Lung (tissue), 12 donors: ENCODE results near the gene GRAP. TPM values are rescaled to one million over a fixed set of nuclear protein-coding genes. Genes with fewer than 3 reads are reported as not detected.

Experiments
- ATAC-seq: fragments of 200-7000 bp; cut with Tn5 transposase; one replicate; pipeline ENCODE4 v1.9.1; 2020; ENCODE audit warnings: moderate number of reproducible peaks; ENCODE audit not compliant: insufficient read depth, low FRiP score
- DNase-seq, 3 donors: peaks; one replicate each; pipeline ENCODE4 v3.0.0-alpha.2; 2013 to 2017
- H3K27ac ChIP-seq, 2 donors: one replicate each; pipeline ENCODE4 v1.5.1; 2013; ENCODE audit warnings: mild to moderate bottlenecking in 2 of 2, moderate library complexity in 2 of 2, control low read depth in 1 of 2, inconsistent platforms in 1 of 2, low read depth in 1 of 2, low read length in 1 of 2
- H3K27me3 ChIP-seq, 3 donors: one replicate each; pipeline ENCODE4 v1.5.1; 2013; ENCODE audit warnings: low read length in 2 of 3; ENCODE audit not compliant: control insufficient read depth in 3 of 3, insufficient read depth in 3 of 3
- H3K36me3 ChIP-seq, 4 donors: one replicate each; pipeline ENCODE4 v1.5.1; 2013; ENCODE audit warnings: low read length in 4 of 4, mild to moderate bottlenecking in 1 of 4, moderate library complexity in 1 of 4; ENCODE audit not compliant: control insufficient read depth in 4 of 4, insufficient read depth in 4 of 4
- H3K4me1 ChIP-seq, 5 donors: one replicate each; pipeline ENCODE4 v1.5.1; 2013; ENCODE audit warnings: low read length in 5 of 5, mild to moderate bottlenecking in 2 of 5, moderate library complexity in 1 of 5; ENCODE audit not compliant: control insufficient read depth in 5 of 5, insufficient read depth in 5 of 5
- H3K4me3 ChIP-seq: one replicate; pipeline ENCODE4 v1.5.1; 2013; ENCODE audit warnings: mild to moderate bottlenecking, control low read depth, moderate library complexity
- H3K9ac ChIP-seq, 2 donors: one replicate each; pipeline ENCODE4 v1.5.1; 2013; ENCODE audit warnings: low read length in 2 of 2, control low read depth in 1 of 2; ENCODE audit not compliant: insufficient read depth in 1 of 2
- H3K9me3 ChIP-seq, 4 donors: one replicate each; pipeline ENCODE4 v1.5.1; 2013; ENCODE audit warnings: low read length in 3 of 4, mild to moderate bottlenecking in 1 of 4, moderate library complexity in 1 of 4; ENCODE audit not compliant: control insufficient read depth in 4 of 4, insufficient read depth in 3 of 4
- WGBS, 2 donors: extraction: QIAGEN DNeasy Blood & Tissue Kit; methylation state at CpG; one replicate each; pipeline ENCODE4 v1.1.7; 2013; 5-methylcytosine and 5-hydroxymethylcytosine counted together
- polyA plus RNA-seq, 2 donors: library from polyadenylated mRNA; stranded (reverse); fragments of 200-250 nt; gene quantifications; one replicate each; pipeline ENCODE4 v1.2.1, GENCODE V29; 2013
- total RNA-seq, 2 donors: library from RNA; depleted of rRNA in 1 of 2; stranded (reverse); fragments of >200 nt in 1 of 2; gene quantifications; one replicate each; pipeline ENCODE4 v1.2.1, GENCODE V29; 2014 to 2021
- TF ChIP-seq, protein P1 (sequence below): IDR thresholded peaks from 2 replicates; pipeline ENCODE4 v1.5.1; 2012; ENCODE audit warnings: mild to moderate bottlenecking; ENCODE audit errors: control extremely low read depth, extremely low read depth
- donor health status: control.
- donor health status: control.
- donor health status: Bipolar disorder and iron deficiency.
- donor health status: healthy.
- donor health status: DM: yes; HTN: yes; CAD: no.

The GRAP gene
- total and polyA plus RNA-seq, 4 donors = 6.7 to 14.3 (median 9.8) TPM

- Histone ChIP-seq H3K9me3 (peaks cover 0 to 4% (median 0%) of the 10 kb centered on the region in 4 donors), H3K27ac (no peak overlapping the region), H3K36me3 (peaks cover 0 to 3% (median 0%) of the 10 kb centered on the region in 4 donors), H3K27me3 (no peaks in the 10 kb centered on the region), H3K9ac (no peak overlapping the region), H3K4me3 (no peak overlapping the region), H3K4me1 (peaks cover 0 to 20% (median 4%) of the 10 kb centered on the region in 5 donors)
- TF ChIP-seq, protein P1, sequence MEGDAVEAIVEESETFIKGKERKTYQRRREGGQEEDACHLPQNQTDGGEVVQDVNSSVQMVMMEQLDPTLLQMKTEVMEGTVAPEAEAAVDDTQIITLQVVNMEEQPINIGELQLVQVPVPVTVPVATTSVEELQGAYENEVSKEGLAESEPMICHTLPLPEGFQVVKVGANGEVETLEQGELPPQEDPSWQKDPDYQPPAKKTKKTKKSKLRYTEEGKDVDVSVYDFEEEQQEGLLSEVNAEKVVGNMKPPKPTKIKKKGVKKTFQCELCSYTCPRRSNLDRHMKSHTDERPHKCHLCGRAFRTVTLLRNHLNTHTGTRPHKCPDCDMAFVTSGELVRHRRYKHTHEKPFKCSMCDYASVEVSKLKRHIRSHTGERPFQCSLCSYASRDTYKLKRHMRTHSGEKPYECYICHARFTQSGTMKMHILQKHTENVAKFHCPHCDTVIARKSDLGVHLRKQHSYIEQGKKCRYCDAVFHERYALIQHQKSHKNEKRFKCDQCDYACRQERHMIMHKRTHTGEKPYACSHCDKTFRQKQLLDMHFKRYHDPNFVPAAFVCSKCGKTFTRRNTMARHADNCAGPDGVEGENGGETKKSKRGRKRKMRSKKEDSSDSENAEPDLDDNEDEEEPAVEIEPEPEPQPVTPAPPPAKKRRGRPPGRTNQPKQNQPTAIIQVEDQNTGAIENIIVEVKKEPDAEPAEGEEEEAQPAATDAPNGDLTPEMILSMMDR = no peak
- ATAC-seq (no peak), DNase-seq (no peak)
- WGBS, 2 donors = 91 to 92% methylated on average over 6 of the region's 6 CpGs
Measured at GRCh38 chr17:18990331-18990730, 56.4 kb downstream of the GRAP start.

DNA sequence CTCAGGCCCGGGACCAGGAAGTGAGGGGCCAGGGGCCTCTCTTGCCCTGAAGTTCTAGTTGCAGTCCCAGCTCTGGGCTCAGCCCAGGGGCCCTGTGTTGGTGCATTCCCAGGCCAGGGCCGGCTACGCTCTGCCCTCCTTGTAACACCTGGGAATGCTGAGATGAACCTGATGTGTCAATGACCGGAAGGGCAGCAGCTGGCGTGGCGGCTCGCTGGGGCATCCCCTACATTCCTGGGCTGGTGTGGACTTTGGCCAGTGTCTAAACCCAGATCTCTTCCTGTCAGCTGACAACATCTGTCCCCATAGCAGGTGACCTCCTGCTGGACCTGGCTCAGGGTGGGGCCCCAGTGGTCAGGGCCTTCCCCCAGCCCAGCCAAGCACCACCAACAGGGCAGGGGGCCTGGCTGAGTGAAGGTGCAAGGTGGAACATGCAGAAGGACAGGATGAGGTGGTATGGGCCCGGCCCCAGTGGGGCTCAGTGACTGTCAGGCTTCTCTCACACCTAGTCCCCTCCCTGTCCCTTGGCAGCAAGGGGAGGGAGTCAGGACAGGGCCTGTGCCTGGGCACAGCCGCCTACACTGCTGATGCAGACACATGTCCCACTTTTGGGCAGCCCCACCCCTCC is 58.1 kb downstream of the GRAP start:
- no peak for DNase-seq
- no peak for ATAC-seq
- TF ChIP-seq, protein P1 = no peak
- Histone ChIP-seq H3K4me1 (peaks cover 0 to 16% (median 2%) of the 10 kb centered on the region in 5 donors), H3K9ac (no peak overlapping the region), H3K36me3 (peaks cover 0 to 3% (median 0%) of the 10 kb centered on the region in 4 donors), H3K27me3 (no peaks in the 10 kb centered on the region), H3K4me3 (no peak overlapping the region), H3K9me3 (no peaks in the 10 kb centered on the region), H3K27ac (no peak overlapping the region)
- WGBS, 2 donors = 84 to 90% methylated on average over 9 of the region's 9 CpGs

GRCh38 chr17:18987862-18988545 is 58.8 kb downstream of the GRAP start:
- Histone ChIP-seq H3K27ac (no peak overlapping the region), H3K4me1 (peaks cover 0 to 10% (median 0%) of the 10 kb centered on the region in 5 donors)

More at GRCh38 chr17:18987862-18988545, 58.8 kb downstream of the GRAP start:
- peak; percentile 30 for ATAC-seq
- no peak for DNase-seq
- Histone ChIP-seq H3K9me3 (no peaks in the 10 kb centered on the region), H3K27me3 (no peaks in the 10 kb centered on the region), H3K4me3 (no peak overlapping the region), H3K36me3 (peaks cover 0 to 3% (median 0%) of the 10 kb centered on the region in 4 donors), H3K9ac (no peak overlapping the region)
- TF ChIP-seq, protein P1 = no peak
- 67 to 88% methylated on average over 14 of the region's 14 CpGs for WGBS, 2 donors
